Adipose tissue (tissue), 3 donors: ENCODE measurements around the gene SIGMAR1. TPM values are rescaled to one million over a fixed set of nuclear protein-coding genes. Genes with fewer than 3 reads are reported as not detected.
"Not testable (repeated sequence)": the region's sequence is repeated elsewhere in the genome, so short reads cannot be mapped to it uniquely, and the experiment has no call there.

Experiments used
- H3K27ac ChIP-seq: one replicate; pipeline ENCODE4 v1.5.1; 2013; ENCODE audit warnings: low read depth, low read length
- WGBS, 3 donors: extraction: QIAGEN DNeasy Blood & Tissue Kit; methylation state at CpG; one replicate each; pipeline ENCODE4 v1.1.7; 2013; 5-methylcytosine and 5-hydroxymethylcytosine counted together
- polyA plus RNA-seq, 3 donors: library from polyadenylated mRNA; stranded (reverse); fragments of 200-250 nt; gene quantifications; one replicate each; pipeline ENCODE4 v1.2.3, GENCODE V29; 2013
- donor health status: healthy with polysubstance abuse.
- donor health status: Bipolar disorder and iron deficiency.
- donor health status: healthy.

Gene SIGMAR1
- polyA plus RNA-seq, 3 donors: 38.1 to 84.8 (median 48.0) TPM

GRCh38 chr9:34658461-34658860, 20.9 kb upstream of the SIGMAR1 start:
- WGBS, 3 donors: 88 to 90% (median 89%) methylated on average over 14 of the region's 14 CpGs
- no peak overlapping the region for H3K27ac ChIP-seq

DNA sequence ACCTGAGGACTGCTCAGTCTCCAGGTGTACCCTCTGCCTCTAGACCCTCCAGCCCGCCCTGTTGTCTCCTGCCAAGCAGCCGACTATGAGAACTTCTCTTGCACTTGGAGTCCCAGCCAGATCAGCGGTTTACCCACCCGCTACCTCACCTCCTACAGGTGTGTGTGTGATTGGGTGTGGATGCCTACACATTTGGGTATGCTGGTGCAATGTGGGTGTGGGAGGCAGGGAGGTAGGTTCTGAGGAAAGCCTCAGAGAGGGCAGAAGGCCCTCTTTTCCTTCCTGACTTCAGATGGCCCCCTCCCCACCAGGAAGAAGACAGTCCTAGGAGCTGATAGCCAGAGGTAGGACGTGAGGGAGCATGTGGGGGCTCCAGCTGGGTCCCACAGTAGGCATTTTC, 19.4 kb upstream of the SIGMAR1 start:
- no peak overlapping the region for H3K27ac ChIP-seq
- 85 to 89% (median 86%) methylated on average over 5 of the region's 5 CpGs for WGBS, 3 donors

- 80 to 85% (median 81%) methylated on average over 5 of the region's 5 CpGs for WGBS, 3 donors
- no peak overlapping the region for H3K27ac ChIP-seq
These were observed 17.8 kb upstream of the SIGMAR1 start for GRCh38 chr9:34655394-34655793.

GRCh38 chr9:34654323-34655051, 16.9 kb upstream of the SIGMAR1 start:
- H3K27ac ChIP-seq: no peak overlapping the region
- WGBS, 3 donors: 12 to 43% (median 38%) methylated on average over 11 of the region's 11 CpGs

DNA sequence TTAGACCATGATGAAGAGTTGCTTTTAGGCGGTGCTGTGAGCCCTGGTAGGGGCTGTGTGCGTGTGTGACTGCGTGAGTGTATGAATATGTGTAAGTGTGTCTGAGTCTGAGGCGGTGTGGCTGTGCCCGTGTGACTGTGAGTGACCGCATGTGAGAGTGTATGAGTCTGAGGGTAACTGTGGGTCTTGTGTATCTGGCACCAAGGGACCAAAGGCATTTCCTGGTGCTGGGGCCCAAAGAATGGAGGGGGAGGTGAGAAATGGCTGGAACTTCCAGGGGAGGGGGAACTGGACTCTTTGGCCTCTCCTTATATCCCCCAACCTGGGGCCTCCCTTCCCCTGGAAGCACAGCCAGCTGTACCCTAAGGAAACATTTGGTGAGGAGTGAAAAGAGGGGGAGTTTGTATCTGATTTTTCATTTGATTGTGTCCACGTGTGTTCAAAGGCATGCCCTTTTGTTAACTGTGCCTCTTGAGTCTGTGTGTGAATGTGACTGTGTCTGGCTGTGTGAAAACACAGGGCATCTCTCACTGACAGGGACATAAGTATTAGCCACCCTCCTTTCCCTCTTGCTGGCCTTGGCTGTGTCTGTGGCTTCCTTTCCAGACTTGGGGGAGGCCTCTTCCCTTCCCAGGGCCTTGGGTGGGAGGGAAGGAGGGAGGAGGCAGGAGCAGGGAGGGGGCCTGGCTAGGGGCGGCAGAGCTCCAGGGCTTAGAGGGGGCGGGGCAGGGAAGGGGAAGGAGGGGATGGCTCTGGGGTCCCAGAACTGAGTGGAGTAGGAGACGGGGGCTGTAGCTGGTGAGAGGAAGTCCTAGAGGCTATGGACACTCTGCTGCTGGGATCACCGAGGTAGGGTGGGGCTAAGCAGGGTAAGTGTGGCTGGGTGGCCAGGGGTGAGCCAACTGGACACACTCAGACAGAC, 15.8 kb upstream of the SIGMAR1 start:
- no peak overlapping the region for H3K27ac ChIP-seq
- 37 to 65% (median 48%) methylated on average over 11 of the region's 11 CpGs for WGBS, 3 donors

- H3K27ac ChIP-seq: no peak overlapping the region
- WGBS, 3 donors: 29 to 53% (median 34%) methylated on average over 5 of the region's 5 CpGs
These were observed 15.0 kb upstream of the SIGMAR1 start for GRCh38 chr9:34652602-34653000.

GRCh38 chr9:34651876-34652601, 14.5 kb upstream of the SIGMAR1 start, which contains the start of gene IL11RA:
Gene IL11RA (plus strand): TSS chr9:34652185. CDS start chr9:34655218, 3,033 bp downstream.
- H3K27ac ChIP-seq: no peak within 1 kb of the TSS
- 9 to 19% (median 14%) methylated on average over 24 of the region's 24 CpGs for WGBS, 3 donors

- WGBS, 3 donors: 34 to 49% (median 35%) methylated on average over 4 of the region's 4 CpGs
- H3K27ac ChIP-seq: no peak overlapping the region
These were observed 13.7 kb upstream of the SIGMAR1 start for GRCh38 chr9:34651321-34651720.

DNA sequence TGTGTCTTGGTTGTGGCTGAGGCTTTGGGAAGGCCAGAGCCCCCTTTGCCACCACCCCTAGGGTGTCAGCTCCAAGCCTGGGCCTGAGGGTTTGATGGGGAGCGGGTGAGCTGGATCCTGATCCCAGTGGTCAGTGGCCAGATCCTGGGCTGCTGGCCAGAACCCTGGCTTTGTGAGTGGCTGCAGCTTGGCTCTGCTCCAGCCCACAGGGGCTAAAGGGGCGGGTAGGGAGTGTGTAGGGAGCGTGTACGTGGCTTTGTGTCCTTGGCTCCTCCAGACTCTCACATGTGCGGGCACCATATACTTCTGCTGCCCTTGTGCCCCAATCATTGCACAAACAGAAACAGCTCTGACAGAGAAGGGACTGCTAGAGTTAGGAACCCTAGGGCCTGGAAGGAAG, 13.2 kb upstream of the SIGMAR1 start:
- WGBS, 3 donors: 54 to 69% (median 59%) methylated on average over 5 of the region's 5 CpGs
- H3K27ac ChIP-seq: no peak overlapping the region

DNA sequence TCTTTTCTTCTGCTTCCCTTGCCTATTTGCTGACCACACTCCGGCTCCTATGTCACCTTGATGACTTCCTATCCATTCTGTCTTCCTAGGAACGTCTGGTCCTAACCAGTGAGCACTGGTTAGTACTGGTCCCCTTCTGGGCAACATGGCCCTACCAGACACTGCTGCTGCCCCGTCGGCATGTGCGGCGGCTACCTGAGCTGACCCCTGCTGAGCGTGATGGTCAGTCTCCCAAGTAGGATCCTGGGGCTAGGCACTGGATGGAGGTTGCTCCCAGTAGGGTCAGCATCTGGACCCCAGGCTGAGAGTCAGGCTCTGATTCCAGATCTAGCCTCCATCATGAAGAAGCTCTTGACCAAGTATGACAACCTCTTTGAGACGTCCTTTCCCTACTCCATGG, 11.1 kb upstream of the SIGMAR1 start:
- H3K27ac ChIP-seq: no peak overlapping the region
- WGBS, 3 donors: 95 to 97% (median 95%) methylated on average over 8 of the region's 8 CpGs

DNA sequence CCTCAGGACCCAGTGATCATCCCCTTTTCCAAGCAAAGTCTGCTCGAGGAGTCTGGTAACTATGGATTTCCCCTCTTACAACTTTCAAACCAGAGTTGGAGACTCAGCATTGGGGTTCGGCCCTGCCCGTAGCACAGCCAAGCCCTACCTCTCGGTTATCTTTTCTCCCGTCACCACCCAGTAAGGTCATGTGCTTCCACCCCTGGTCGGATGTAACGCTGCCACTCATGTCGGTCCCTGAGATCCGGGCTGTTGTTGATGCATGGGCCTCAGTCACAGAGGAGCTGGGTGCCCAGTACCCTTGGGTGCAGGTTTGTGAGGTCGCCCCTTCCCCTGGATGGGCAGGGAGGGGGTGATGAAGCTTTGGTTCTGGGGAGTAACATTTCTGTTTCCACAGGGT, 10.1 kb upstream of the SIGMAR1 start:
- 33 to 72% (median 50%) methylated on average over 10 of the region's 10 CpGs for WGBS, 3 donors

DNA sequence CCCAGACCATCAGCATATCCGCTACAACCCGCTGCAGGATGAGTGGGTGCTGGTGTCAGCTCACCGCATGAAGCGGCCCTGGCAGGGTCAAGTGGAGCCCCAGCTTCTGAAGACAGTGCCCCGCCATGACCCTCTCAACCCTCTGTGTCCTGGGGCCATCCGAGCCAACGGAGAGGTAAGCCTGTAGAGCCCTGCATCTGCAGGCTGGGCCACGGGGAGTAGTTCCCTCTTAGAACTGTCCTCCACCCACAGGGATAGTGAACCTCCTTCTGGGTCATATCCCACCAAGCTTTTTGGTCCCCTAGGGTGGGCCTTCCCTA, 9.5 kb upstream of the SIGMAR1 start:
- 3 to 6% (median 4%) methylated on average over 8 of the region's 8 CpGs for WGBS, 3 donors
- H3K27ac ChIP-seq: no peak overlapping the region

More for the DNA sequence above, 10.1 kb upstream of the SIGMAR1 start:
- no peak overlapping the region for H3K27ac ChIP-seq

DNA sequence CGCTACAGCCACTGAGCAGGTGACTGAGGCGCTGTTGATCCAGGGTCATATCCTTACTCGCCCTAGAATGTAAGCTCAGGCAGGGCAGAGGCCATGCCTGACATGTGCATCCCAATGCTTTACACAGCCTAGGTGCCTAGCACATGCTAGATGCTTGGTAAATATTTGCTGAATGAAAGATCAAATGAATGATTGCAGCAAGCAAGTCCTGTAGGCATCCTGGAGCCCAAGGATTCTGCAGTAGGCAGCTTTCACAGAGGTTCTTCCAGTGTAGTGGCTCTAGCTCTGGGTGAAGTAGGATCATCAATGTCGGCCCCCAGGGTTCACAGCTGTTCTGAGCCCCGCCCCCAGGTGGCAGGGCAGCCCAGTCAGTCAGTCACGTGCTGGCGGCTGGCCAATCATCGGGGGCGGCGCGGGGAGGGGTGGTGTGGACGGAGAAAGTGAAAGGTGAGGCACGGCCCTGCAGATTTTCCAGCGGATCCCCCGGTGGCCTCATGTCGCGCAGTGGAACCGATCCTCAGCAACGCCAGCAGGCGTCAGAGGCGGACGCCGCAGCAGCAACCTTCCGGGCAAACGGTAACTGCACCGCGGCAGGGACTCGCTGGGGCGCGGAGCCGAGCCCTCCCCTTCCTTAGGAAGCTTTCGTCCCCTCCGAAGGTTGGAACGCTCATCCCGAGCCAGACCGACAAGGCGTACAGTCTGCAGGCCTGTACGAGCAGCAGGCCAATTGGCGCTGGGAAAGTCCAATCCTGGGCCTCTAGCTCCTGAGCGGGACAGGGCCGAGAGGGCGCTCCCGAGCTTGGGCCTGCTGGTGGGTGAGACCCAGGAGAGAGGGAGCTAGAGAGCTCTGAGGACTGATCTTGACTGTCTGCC, 8.9 kb upstream of the SIGMAR1 start, which contains the start of gene GALT:
Gene GALT, plus strand, starts transcription at position 465 of the 873 bp plus-strand sequence. Its CDS starts 30 bp downstream, at position 495.
- 4 to 6% (median 5%) methylated on average over 43 of the region's 43 CpGs for WGBS, 3 donors
- H3K27ac ChIP-seq: no peak within 1 kb of the TSS

DNA sequence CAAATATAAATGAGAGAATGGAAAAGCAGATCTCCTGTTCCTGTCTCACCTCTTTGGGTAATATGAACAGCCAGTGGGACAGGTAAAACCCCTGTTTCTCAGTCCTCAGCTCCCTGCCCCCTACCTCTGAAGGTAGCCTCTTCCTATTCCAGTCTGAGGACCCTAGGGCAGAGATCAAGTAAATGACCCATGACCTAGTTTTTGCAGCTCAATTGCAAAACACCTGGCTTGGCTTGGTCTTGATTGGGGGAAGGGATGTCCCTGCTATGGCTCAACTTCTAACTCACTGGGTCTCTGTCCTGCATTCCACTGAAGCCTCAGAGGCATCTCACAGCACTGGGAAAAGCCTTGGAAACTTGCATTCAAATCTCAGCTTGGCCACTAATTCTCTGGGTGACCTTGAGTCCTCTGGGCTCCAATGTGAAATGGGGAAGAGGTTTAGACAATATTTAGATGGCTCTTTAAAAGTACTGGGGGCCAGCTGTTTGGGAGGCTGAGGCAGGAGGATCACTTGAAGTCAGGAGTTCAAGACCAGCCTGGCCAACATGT, 7.3 kb upstream of the SIGMAR1 start:
- no peak overlapping the region for H3K27ac ChIP-seq

DNA sequence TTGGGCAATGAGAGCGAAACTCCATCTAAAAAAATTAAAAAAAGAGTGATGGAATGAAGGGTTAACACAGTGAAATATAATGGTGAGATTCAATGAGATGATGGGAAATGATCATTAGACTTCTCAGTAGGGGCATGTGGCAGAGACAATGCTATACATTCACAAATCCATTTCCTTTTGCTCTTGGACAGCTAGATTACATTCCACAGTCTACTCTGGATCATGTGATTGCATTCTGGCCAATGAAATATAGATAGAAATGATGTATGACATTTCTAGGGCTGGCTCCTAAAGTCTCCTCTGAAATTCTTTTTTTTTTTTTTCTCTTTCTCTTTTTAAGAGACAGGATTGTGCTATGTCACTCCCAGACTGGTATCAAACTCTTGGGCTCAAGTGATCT, 5.1 kb upstream of the SIGMAR1 start:
- WGBS, 3 donors: 96 to 100% (median 97%) methylated on average over 1 of the region's 1 CpG
- H3K27ac ChIP-seq: no peak overlapping the region

DNA sequence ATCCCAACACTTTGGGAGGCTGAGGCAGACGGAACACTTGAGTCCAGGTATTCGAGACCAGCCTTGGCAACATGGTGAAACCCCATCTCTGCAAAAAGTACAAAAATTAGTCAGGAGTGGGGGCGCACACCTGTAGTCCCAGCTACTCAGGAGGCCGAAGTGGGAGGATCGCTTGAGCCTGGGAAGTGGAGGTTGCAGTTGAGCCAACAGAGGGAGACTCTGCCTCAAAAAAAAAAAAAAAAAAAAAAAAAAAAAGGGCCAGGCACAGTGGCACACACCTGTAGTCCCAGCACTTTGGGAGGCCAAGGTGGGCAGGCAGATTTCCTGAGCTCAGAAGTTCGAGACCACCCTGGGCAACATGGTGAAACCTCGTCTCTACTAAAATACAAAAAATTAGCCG, 1.7 kb upstream of the SIGMAR1 start:
- H3K27ac ChIP-seq: not testable (repeated sequence)
- WGBS, 3 donors: 84 to 92% (median 91%) methylated on average over 8 of the region's 8 CpGs

DNA sequence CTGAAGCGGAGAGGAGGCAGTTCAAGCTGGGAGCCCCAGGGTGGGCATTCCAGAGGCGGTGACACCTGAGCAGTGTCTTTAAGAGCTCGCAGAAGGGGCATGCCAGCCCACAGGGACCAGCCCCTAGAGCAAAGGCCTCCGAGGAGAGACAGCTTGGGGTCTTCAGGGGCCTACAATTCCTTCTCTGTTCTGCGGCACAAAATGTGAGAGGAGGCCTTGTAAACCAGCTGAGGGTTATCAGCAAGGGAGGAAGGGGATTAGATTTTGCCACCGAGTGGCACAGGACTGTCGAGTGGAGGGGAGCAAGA, 505 bp upstream of the SIGMAR1 start:
- WGBS, 3 donors: 17 to 31% (median 30%) methylated on average over 7 of the region's 7 CpGs
- no peak overlapping the region for H3K27ac ChIP-seq

DNA sequence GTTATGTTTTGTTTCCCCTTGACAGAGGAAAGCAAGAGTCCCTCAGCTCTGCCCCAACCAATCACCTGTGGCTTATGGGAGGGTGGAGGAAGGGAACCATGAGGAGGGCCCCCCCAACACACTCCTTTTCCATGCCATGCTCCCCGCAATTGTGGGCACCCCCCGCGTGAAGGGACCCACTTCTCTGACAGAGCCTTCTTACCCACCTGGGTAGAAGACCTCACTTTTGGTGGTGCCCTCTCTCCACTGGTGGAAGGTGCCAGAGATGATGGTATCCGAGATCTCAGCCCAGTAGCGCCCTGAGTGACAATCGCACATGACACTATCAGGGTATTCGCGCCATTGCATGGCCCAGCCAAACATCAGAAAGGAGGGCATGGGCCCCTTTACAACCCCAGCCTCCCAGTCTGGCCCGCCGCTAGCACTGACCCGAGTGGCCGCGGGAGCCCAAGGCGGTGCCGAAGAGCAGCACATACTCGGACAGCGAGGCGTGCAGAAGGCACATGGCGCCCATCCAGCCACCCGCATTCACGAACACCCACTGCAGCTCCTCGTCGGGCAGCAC, 714 bp downstream of the SIGMAR1 start:
- 9 to 10% (median 9%) methylated on average over 23 of the region's 23 CpGs for WGBS, 3 donors

More for the DNA sequence above, 714 bp downstream of the SIGMAR1 start:
- H3K27ac ChIP-seq: no peak overlapping the region
